KBM-7 (cell line): ENCODE results near the gene NAA50.
A peak's percentile ranks its signal among the peaks of the same experiment; 100 is the strongest.

Experiments used
- DNase-seq: peaks from one replicate; pipeline ENCODE4 v3.0.0-alpha.2; 2015
- in situ Hi-C: fragments of 300-500 bp; cut with MboI; formaldehyde crosslinking; loops from 2 replicates; pipeline ENCODE4 v1.14.3; 2020; ENCODE audit warnings: low sequenced_read_pairs, low pct_unique_long_range_greater_than_20kb, mixed read lengths

The NAA50 gene

DNA sequence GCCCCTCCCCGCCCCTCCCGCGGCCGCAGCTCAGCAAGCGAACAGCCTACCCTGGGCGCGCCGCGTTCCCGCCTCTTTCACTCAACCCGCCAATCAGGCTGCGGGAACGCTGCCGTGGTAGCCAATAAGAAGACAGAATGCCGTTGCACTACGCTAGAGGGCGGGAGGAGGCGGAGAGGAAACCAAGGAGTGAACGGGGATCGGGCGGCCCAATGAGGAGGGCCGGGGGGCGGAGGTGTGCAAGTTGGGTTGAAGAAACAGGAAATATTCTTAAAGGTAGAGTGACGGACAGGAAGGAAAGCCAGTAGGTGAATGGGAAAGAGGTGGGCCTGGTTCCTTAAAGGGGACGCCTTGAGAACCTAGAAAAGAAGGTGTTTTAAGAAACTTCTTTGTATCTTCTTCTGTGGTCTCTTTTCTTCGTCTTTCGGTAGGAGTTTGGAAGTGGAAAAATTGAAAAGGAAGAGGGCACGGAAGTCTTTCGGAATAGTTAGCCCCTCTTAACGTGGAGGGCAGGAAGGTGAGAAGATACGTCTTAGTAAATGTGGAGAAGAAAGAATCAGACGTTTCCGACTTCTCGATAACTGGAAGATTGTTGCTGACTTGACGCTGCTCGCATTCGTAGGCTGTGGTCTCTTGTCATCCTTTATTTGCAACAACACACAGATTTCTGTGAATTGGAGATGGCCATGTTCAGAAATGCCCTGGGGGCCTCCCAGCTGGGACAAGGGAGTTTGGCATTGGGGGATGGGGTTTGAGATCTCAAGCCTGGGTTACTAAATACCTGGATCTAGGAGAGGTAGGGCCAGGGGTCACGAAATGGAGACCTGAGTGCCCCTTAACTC is 49.2 kb downstream of the NAA50 start:
- in situ Hi-C loops, result no loop called here

DNA sequence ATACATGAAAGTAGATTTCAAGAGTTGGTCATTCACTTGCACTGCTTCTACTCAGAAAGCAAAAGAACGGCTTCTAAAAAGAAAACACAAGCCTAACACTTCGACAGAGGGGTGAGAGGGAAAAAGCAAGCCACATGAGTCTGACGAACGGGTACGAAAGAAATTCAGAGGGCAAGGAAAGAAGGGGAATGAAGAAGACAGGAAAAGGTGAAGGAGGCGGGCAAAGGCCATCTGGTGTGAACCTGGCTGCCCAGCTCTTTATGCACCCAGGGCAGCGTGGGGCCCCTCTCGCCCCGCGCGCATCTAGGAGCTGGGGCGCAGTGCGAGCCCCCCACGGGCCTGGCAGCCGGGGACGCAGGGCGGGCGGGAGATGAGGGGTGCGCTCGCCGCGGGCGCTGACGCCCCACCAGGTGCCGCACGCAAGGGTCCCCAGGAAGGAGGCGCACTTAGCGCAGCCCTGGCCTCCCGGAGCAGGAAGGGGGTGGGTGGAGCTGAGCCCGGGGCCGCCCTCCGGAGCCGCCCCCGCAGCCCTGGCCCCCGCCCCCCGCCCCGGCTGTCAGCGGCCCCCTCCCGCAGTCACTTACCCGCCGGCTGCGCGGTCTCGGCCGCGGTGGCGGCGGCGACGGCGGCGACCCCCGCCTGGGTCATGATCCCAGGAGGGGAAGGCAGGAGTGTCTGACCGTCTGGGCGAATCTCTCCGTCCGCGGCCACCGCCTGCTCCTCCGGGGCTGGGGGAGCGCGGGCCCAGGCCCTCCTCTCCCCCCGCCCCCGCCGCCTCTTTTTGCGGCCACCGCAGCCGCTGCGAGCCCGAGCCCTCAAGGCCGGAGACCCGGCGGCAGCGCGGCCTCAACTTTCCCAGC is 50.0 kb downstream of the NAA50 start, which contains the start of gene USF3:
Gene USF3, minus strand, starts transcription at position 857 of the 860 bp plus-strand sequence. CDS start 21,764 bp downstream, outside the sequence.
- in situ Hi-C loops, result no loop called here
- peak; percentile 74 for DNase-seq

More for the DNA sequence above, 49.2 kb downstream of the NAA50 start:
- DNase-seq, result peak; percentile 100

DNA sequence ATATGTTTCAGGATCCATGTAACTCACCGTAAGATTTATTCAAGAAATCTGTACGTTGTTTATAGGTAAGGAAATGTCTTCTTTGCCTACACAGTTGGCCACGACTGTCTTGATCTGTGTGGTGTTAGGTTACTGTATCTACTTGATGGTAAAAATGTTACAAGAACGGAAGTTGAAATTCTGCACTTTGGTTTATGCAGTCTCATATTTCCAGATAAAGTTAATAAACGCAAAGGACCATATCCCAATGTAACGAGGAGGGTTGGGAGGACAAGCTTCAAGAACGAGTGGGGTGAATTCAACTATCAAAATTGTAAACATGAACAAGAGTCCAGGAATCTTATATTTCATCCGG is 50.6 kb downstream of the NAA50 start:
- in situ Hi-C loops, result no loop called here
- DNase-seq, result peak; percentile 50

DNA sequence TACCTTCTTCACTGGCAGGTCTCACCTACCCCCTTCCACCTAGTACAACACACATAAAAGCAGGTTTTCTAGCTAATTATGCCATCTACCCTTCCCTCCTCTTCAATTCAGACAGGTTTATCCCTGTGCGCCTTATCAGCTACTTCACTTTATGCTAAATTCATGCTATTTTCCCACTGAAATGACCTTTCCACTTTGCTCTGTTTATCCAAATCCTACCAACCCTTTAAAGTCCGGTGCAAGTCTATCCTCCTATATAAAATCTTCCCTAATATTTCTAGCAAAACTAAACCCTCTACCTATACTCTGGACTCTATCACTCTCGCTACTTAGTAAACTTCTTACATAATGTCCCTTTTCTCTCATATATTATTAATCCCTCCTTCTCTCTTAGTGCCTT is 55.6 kb downstream of the NAA50 start:
- no peak for DNase-seq
- in situ Hi-C loops, result no loop called here

DNA sequence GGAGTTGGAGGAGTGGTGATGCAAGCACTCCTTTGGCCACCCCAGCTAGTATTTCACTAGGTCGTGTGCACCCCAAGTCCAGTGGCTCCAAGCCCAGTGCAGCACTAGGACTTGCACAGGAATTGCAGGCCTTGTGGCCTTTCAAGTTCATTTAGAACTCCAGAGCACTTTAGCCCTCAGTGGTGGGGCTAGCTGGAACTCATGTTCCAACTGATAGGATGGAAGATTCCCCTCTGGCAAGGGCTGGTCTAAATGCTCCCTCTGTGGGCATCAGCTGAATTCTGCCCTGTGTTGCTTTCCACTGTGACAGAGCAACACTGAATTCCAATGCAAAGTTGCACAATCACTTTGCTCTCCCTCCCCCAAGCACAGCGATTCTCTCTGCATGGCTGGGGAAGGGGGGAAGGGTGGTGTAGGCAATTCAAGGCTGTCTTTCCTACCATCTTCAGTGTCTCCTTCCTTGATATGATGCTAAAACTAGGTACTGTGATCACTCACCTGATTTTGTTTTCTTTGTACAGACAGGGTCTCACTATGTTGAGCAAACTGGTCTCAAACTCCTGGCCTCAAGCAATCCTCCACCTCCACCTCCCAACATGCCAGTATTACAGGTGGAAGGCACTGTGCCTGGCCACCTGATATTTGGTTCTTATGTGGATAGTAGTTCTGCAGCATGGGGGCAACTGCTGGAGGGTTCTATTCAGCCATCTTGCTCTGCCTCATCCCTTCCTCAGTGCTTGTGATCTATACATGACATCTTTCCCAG is 59.9 kb downstream of the NAA50 start:
- DNase-seq, result peak; percentile 59
- in situ Hi-C loops, result no loop called here

DNA sequence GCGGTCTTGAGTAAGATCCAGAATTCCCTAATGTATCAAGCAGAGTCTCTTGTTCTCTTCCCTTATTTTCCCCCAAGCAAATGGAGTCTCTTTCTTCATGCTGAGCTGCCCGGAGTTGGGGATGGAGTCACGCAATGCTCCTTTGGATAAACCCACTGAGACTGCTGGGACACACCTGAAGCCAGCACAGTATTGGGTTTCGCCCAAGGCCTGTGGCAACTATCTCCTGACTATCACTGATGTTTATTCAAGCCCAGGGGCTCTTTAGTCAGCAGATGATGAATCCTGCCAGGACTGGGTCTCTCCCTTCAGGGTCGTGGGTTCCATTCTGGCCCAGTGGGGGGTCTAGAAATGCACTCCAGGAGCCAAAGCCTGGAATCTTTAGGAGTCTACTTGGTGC is 60.9 kb downstream of the NAA50 start:
- in situ Hi-C loops, result no loop called here
- no peak for DNase-seq

DNA sequence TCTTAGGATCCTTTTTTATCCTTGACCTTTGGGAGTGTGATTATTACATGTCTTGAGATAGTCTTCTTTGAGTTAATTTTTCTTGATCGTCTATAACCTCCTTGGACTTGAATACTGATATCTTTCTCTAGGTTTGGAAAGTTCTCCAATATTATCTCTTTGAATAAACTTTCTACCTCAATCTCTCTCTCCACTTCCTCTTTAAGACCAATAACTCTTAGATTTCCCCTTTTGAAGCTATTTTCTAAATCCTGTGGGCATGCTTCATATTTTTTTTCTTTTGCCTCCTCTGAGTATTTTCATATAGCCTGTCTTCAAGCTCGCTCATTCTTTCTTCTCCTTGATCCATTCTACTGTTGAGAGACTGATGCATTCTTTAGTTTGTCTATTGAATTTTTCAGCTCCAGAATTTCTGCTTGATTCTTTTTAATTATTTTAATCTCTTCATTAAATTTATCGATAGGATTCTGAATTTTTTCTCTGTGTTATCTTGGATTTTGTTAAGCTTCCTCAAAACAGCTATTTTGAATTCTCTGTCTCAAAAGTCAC is 61.7 kb downstream of the NAA50 start:
- DNase-seq, result peak; percentile 46
- in situ Hi-C loops, result no loop called here

DNA sequence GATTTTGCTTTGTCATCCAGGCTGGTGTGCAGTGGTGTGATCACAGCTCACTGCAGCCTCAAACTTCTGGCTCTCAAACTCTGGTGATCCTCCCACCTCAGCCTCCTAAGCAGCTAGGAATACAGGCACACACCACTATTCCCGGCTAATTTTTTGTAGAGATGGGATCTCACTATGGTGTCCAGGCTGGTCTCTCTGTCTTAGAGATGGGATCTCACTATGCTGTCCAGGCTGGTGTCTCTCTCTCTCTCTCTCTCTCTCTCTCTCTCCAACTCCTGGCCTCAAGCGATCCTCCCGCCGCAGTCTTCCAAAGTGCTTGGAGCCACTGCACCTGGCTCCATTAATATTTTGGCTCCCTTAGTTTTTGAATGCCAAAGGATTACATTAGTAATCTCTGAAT is 67.3 kb downstream of the NAA50 start:
- in situ Hi-C loops, result no loop called here
- no peak for DNase-seq

DNA sequence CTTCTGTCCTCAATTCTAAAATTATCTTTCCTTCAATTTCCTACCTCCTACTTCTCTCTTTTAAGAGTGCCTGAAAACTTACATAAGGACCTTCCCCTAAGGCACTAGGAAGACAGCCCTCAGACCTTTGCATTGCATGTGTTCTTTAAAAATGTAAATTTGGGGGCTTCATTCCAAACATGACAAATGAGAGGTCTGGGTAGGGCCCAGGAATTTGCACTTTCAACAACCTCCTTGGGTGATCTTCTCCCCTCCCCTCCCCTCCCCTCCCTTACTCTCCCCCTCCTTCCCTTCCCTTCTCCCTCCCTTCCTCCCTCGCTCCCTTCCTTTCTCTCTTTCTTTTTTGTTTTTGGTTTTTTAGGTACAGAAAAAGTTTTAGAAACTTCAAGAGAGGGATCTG is 68.3 kb downstream of the NAA50 start:
- no peak for DNase-seq

DNA sequence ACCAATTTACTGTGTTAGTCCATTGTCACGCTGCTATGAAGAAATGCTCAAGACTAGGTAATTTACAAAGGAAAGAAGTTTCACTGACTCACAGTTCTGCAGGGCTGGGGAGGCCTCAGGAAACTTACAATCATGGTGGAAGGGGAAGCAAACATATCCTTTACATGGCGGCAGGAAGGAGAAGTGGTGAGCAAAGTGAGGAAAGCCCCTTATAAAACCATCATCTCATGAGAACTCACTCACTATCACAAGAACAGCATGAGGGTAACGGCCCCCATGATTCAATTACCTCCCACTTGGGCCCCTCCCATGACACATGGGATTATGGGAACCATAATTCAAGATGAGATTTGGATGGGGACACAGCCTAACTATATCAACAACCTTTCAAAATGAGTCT is 69.8 kb downstream of the NAA50 start:
- in situ Hi-C loops, result no loop called here

More for the DNA sequence above, 68.3 kb downstream of the NAA50 start:
- in situ Hi-C loops, result no loop called here

DNA sequence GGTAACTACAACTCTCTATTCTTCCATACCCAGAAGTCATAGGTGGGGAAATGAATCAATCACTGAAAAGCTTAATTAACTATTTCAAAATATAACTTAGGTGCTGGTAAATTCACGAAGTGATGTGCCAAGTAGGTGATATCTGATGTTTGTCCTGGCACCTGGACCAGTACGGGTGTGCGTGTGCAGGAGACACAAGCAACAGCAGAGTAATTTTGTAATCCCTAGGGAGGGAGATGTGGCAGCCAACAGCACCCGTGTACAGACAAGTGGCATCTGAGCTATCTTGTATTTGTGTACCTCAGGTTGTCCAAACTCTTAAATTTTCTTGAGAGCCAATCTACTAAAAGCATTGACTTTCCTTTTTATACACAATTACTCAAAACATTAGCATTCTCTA is 72.5 kb downstream of the NAA50 start:
- no peak for DNase-seq
- in situ Hi-C loops, result no loop called here

More for the DNA sequence above, 69.8 kb downstream of the NAA50 start:
- DNase-seq, result peak; percentile 56

DNA sequence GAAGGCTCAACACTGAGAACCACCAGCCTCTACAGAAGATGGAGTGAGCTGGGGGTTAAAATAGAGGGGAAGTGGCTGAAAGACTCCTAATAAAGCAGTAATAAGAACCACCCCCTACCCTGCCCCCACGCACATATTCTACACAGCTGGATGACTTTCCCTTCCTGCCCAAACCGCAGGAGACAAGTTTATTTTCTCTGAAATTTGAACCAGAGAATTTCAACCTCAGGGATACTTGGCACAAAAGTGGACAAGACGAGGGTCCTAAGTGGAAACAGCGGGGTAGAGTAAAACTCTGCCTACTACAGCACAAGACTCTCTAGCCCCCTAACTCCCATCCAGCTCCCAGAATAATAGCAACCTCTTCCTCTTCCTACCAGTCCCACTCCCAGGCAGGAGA is 78.0 kb downstream of the NAA50 start:
- in situ Hi-C loops, result no loop called here
- DNase-seq, result peak; percentile 75
